ENCODE measurements around the gene SPINT2.
"Not testable (repeated sequence)": the region's sequence is repeated elsewhere in the genome, so short reads cannot be mapped to it uniquely, and the experiment has no call there.

SPINT2 gene

GRCh38 chr19:38320969-38321339 lies 56.6 kb downstream of the SPINT2 start:
- no peak for DNase-seq (ENCODE audit: low spot score)

GRCh38 chr19:38321646-38322196 lies 57.3 kb downstream of the SPINT2 start:
- no peak for DNase-seq (ENCODE audit: low spot score)

- DNase-seq (ENCODE audit: low spot score): no peak
Observed at GRCh38 chr19:38323291-38323690, 58.9 kb downstream of the SPINT2 start.

GRCh38 chr19:38324431-38324830 lies 60.1 kb downstream of the SPINT2 start:
- no peak for DNase-seq (ENCODE audit: low spot score)

GRCh38 chr19:38326591-38326990 lies 62.2 kb downstream of the SPINT2 start:
- DNase-seq (ENCODE audit: low spot score): no peak

- no peak for DNase-seq (ENCODE audit: low spot score)
Observed at GRCh38 chr19:38329651-38330050, 65.3 kb downstream of the SPINT2 start.

GRCh38 chr19:38331728-38332127 lies 67.4 kb downstream of the SPINT2 start:
- DNase-seq (ENCODE audit: low spot score): no peak

- no peak for DNase-seq (ENCODE audit: low spot score)
Observed at GRCh38 chr19:38333245-38333644, 68.9 kb downstream of the SPINT2 start.

GRCh38 chr19:38335949-38336637 lies 71.7 kb downstream of the SPINT2 start:
- DNase-seq (ENCODE audit: low spot score): peak; percentile 89

- DNase-seq (ENCODE audit: low spot score): peak; percentile 83
Observed at GRCh38 chr19:38336638-38337359, 72.4 kb downstream of the SPINT2 start.

- no peak for DNase-seq (ENCODE audit: low spot score)
Observed at GRCh38 chr19:38337360-38337653, 72.9 kb downstream of the SPINT2 start.

GRCh38 chr19:38339011-38339410 lies 74.6 kb downstream of the SPINT2 start:
- DNase-seq (ENCODE audit: low spot score): not testable (repeated sequence)

- no peak for DNase-seq (ENCODE audit: low spot score)
Observed at GRCh38 chr19:38340927-38341326, 76.6 kb downstream of the SPINT2 start.
